ENCODE measurements around the gene NFIA.
A peak's percentile ranks its signal among the peaks of the same experiment; 100 is the strongest.

Gene NFIA

DNA sequence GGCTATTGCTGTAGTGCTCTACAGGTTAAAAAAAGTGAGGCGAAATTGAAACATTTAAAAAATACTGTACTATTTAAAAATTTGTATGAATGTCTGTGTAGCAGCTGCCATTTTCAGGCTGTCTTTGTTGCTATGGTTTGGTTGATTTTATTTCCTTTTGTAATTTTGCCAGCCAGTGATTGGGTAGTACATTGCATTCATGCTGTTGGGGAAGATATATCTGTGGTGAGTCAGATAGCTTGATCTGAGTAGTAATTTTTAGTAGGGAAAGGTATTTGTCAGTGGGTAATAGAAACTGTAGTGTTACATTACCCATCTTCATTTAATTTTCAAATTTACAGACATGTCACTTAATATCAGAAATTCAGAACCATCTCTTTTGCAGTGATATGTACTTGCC is 15.0 kb downstream of the NFIA start:
- peak; percentile 93 for ATAC-seq (ENCODE audit: low read depth)
- no peak overlapping the region for H3K4me3 ChIP-seq (ENCODE audit: severe bottlenecking)
- DNase-seq (ENCODE audit: low spot score), result no peak
- H3K36me3 ChIP-seq (ENCODE audit: low read depth), result peaks cover 13% of the 10 kb centered on the region; the same call in 1 of the 2 replicates
- H3K27me3 ChIP-seq (ENCODE audit: insufficient read depth, poor library complexity, severe bottlenecking), result no peaks in the 10 kb centered on the region
- H3K27ac ChIP-seq (ENCODE audit: poor library complexity, severe bottlenecking), result no peak overlapping the region
- no peaks in the 10 kb centered on the region for H3K9me3 ChIP-seq (ENCODE audit: severe bottlenecking)
- H3K4me1 ChIP-seq (ENCODE audit: insufficient read depth, poor library complexity, severe bottlenecking), result peaks cover 43% of the 10 kb centered on the region
- TF ChIP-seq, protein P1, sequence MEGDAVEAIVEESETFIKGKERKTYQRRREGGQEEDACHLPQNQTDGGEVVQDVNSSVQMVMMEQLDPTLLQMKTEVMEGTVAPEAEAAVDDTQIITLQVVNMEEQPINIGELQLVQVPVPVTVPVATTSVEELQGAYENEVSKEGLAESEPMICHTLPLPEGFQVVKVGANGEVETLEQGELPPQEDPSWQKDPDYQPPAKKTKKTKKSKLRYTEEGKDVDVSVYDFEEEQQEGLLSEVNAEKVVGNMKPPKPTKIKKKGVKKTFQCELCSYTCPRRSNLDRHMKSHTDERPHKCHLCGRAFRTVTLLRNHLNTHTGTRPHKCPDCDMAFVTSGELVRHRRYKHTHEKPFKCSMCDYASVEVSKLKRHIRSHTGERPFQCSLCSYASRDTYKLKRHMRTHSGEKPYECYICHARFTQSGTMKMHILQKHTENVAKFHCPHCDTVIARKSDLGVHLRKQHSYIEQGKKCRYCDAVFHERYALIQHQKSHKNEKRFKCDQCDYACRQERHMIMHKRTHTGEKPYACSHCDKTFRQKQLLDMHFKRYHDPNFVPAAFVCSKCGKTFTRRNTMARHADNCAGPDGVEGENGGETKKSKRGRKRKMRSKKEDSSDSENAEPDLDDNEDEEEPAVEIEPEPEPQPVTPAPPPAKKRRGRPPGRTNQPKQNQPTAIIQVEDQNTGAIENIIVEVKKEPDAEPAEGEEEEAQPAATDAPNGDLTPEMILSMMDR (IDR thresholded peaks at IDR 0.05; ENCODE audit: poor library complexity, severe bottlenecking), result no peak

DNA sequence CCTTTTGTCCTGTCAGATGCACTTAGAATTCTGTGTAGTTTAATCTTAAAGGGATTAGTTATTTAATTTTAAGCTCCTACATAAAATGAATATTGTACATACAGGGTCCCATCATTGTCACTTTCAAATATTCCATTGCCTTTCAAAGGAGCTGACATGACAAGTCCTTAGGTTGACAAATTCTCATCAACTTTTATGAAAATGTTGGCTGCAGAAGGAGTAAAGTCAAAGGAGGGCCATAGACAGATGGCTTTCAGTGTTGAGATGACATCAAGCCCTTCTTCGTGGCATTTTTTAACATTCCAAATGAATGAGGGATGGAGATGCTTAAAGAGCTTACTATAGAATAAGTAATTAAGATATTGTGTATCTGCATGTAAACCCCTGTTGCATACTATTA is 15.4 kb downstream of the NFIA start:
- no peak for DNase-seq (ENCODE audit: low spot score)
- Histone ChIP-seq H3K4me1 (ENCODE audit: insufficient read depth, poor library complexity, severe bottlenecking) (peaks cover 40% of the 10 kb centered on the region), H3K36me3 (ENCODE audit: low read depth) (peaks cover 9% of the 10 kb centered on the region; the same call in 1 of the 2 replicates), H3K27me3 (ENCODE audit: insufficient read depth, poor library complexity, severe bottlenecking) (no peaks in the 10 kb centered on the region), H3K9me3 (ENCODE audit: severe bottlenecking) (no peaks in the 10 kb centered on the region), H3K4me3 (ENCODE audit: severe bottlenecking) (no peak overlapping the region), H3K27ac (ENCODE audit: poor library complexity, severe bottlenecking) (no peak overlapping the region)
- no peak for ATAC-seq (ENCODE audit: low read depth)
- TF ChIP-seq, protein P1 (IDR thresholded peaks at IDR 0.05; ENCODE audit: poor library complexity, severe bottlenecking), result no peak

DNA sequence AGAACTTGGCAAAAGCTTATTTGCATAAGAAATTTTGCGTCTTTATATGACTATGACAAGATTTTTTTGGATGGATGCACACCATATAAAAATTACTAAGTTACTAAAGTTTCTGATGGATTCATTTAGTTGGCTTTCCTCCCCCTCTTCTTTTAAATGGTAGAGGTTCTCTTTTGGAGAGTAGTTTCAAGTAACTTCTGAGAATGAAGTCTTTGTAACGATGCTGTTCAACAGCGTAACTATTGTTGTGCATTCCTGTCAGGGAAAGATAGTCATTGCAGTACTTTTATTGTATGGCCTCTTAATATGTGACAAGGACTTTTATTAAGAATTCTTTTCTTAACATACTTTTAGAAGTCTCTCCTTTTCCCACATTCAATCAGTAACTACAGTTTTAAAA is 16.0 kb downstream of the NFIA start:
- Histone ChIP-seq H3K4me1 (ENCODE audit: insufficient read depth, poor library complexity, severe bottlenecking) (peaks cover 37% of the 10 kb centered on the region), H3K9me3 (ENCODE audit: severe bottlenecking) (no peaks in the 10 kb centered on the region), H3K27me3 (ENCODE audit: insufficient read depth, poor library complexity, severe bottlenecking) (no peaks in the 10 kb centered on the region), H3K27ac (ENCODE audit: poor library complexity, severe bottlenecking) (no peak overlapping the region), H3K36me3 (ENCODE audit: low read depth) (peaks cover 4% of the 10 kb centered on the region; the same call in 1 of the 2 replicates), H3K4me3 (ENCODE audit: severe bottlenecking) (no peak overlapping the region)
- no peak for DNase-seq (ENCODE audit: low spot score)
- ATAC-seq (ENCODE audit: low read depth), result no peak
- TF ChIP-seq, protein P1 (IDR thresholded peaks at IDR 0.05; ENCODE audit: poor library complexity, severe bottlenecking), result no peak

DNA sequence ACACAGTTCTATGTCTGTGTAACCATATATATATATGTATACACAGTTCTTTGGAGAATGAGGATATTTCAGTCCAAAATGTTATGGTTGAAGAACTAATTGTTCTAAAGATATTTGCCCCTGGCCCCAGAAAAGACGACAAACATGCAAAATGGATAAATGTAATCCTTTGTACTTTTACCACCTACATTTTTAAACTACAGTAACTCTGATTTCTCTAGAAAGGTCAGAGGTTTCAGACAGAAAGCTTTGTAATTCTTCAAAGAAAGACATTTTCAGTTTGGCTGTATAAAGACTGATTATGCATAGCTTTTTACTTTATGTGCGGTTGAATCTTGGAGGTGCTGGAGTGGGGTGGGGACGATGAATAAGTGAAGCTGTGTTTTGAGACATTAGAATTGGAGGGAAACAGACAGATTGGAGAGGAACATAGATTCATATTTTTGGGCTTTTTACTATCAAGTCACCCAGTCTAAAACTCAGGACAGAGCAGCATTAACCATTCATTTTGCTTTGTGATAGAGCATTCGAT is 16.6 kb downstream of the NFIA start:
- no peak overlapping the region for H3K27ac ChIP-seq (ENCODE audit: poor library complexity, severe bottlenecking)
- DNase-seq (ENCODE audit: low spot score) (no peak), ATAC-seq (ENCODE audit: low read depth) (no peak)
- no peak overlapping the region for H3K4me3 ChIP-seq (ENCODE audit: severe bottlenecking)
- peaks cover 4% of the 10 kb centered on the region; the same call in 1 of the 2 replicates for H3K36me3 ChIP-seq (ENCODE audit: low read depth)
- H3K9me3 ChIP-seq (ENCODE audit: severe bottlenecking), result no peaks in the 10 kb centered on the region
- no peaks in the 10 kb centered on the region for H3K27me3 ChIP-seq (ENCODE audit: insufficient read depth, poor library complexity, severe bottlenecking)
- H3K4me1 ChIP-seq (ENCODE audit: insufficient read depth, poor library complexity, severe bottlenecking), result peaks cover 33% of the 10 kb centered on the region
- TF ChIP-seq, protein P1 (IDR thresholded peaks at IDR 0.05; ENCODE audit: poor library complexity, severe bottlenecking), result no peak

DNA sequence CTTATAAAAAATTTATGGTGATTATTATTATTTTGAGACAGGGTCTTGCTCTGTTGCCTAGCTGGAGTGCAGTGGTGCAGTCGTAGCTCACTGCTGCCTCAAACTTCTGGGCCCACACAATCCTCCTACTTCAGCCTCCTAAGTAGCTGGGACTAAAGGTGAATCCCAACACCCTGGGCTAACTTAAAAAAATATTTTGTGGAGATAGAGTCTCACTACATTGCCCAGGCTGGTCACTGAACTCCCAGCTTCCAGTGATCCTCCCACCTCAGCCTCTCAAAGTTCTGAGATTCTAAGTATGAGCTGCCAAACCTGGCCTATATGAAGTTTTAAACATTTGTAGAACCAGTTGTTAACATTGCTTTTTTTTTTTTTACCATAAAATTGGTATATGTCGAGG is 18.2 kb downstream of the NFIA start:
- Histone ChIP-seq H3K4me1 (ENCODE audit: insufficient read depth, poor library complexity, severe bottlenecking) (peaks cover 17% of the 10 kb centered on the region), H3K27me3 (ENCODE audit: insufficient read depth, poor library complexity, severe bottlenecking) (no peaks in the 10 kb centered on the region), H3K36me3 (ENCODE audit: low read depth) (0 out of 2 replicates have a peak, but pooled peaks cover 4% of the 10 kb centered on the region), H3K27ac (ENCODE audit: poor library complexity, severe bottlenecking) (no peak overlapping the region), H3K9me3 (ENCODE audit: severe bottlenecking) (no peaks in the 10 kb centered on the region), H3K4me3 (ENCODE audit: severe bottlenecking) (no peak overlapping the region)
- TF ChIP-seq, protein P1 (IDR thresholded peaks at IDR 0.05; ENCODE audit: poor library complexity, severe bottlenecking), result no peak
- ATAC-seq (ENCODE audit: low read depth) (no peak), DNase-seq (ENCODE audit: low spot score) (no peak)

Data from RWPE2 (cell line).